ENCODE measurements around the gene VN1R4.
"Not testable (repeated sequence)": the region's sequence is repeated elsewhere in the genome, so short reads cannot be mapped to it uniquely, and the experiment has no call there.

VN1R4 gene, protein sequence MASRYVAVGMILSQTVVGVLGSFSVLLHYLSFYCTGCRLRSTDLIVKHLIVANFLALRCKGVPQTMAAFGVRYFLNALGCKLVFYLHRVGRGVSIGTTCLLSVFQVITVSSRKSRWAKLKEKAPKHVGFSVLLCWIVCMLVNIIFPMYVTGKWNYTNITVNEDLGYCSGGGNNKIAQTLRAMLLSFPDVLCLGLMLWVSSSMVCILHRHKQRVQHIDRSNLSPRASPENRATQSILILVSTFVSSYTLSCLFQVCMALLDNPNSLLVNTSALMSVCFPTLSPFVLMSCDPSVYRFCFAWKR

DNA sequence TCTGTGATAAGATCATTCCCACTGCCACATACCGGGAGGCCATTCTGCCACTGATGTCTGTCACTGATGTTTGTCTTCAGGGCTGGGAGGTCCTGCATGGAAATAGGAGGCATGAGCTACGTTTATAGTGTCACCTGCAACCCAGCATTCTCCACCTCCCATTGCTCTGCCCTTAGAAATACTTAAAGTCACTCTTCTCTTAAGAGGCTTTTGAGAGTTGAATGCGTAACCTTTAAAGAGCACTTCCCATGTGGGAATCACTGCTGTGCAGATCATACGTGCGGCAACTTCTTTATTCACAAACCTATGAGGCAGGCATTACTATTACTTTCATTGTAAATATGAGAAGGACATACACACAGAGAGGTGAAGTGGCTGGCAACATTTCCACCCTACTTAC, at the start of gene VN1R4:
TSS of gene VN1R4 (minus strand) at position 101 of the 400 bp plus-strand sequence. CDS start at position 43, 58 bp downstream.
- DNase-seq (ENCODE audit: extremely low read depth in 1 of 2, low read depth in 1 of 2): not testable (repeated sequence)

- no peak for DNase-seq (ENCODE audit: extremely low read depth in 1 of 2, low read depth in 1 of 2)
Measured at GRCh38 chr19:53311897-53312296, 44.4 kb upstream of the VN1R4 start.

- DNase-seq (ENCODE audit: extremely low read depth in 1 of 2, low read depth in 1 of 2): no peak
Measured at GRCh38 chr19:53311044-53311443, 43.5 kb upstream of the VN1R4 start.

DNA sequence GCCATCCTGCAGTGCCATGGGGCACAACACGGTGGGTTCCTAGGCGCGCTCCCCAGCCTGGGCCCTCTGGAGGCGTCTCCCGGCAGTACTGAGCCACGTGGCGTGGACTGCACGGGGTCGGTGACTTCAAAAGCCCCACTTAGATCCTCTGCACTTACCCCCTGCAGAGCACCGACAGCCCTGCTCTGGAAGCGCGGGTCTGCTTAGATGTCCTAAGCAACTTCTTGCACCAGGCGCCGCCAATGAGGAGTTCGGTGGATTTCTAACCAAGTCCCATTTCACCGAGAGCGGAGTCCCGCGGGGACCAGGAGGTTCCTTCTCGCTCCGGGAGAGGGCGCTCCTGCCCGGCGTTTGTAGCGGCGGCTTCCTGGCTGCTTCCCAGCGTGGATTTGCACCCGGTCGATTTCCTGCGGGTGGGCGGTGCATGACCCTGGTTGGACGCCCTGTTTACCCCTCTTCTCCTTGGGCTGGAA, 40.9 kb upstream of the VN1R4 start:
- no peak for DNase-seq (ENCODE audit: extremely low read depth in 1 of 2, low read depth in 1 of 2)

GRCh38 chr19:53301341-53301740, 33.8 kb upstream of the VN1R4 start:
- not testable (repeated sequence) for DNase-seq (ENCODE audit: extremely low read depth in 1 of 2, low read depth in 1 of 2)

GRCh38 chr19:53294786-53295441, 27.4 kb upstream of the VN1R4 start:
- DNase-seq (ENCODE audit: extremely low read depth in 1 of 2, low read depth in 1 of 2): no peak

DNA sequence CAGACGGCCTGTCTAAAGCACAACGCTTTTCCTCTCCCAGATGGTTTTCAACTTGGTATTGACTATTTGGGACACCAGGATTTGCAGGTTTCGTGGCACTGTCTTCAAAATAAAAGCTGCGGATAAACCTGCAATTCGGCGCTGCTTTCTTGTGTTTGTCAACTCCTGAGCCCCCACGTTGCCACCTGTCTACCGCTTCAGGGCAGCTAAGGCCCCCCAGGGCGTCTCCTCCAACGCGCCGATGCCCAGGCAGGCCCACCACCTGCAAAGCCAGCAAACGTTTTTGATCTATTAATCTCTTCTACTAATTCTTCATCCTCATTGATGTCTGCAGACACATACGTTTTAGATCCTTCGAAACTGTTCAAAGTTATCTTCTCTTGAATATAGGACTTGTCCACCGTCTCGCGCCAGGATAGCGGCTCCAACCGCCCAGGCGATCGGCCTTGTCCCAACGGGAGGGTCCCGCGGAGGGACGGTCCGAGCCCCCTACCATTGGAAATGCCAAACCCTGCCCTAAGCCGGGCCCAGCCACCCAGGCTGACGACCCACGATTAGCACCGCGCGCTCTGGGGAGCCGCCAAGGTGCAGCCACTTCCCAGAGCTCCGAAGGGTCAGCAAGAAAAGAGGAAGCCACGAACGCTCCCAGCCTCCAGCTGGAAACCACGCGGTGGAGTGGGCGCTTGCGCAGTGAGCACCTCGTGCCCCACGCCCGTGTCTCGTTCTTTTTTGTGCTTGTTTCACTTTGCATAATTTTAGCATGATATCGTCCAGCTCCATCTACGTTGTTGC, 23.4 kb upstream of the VN1R4 start:
- DNase-seq (ENCODE audit: extremely low read depth in 1 of 2, low read depth in 1 of 2): no peak

DNA sequence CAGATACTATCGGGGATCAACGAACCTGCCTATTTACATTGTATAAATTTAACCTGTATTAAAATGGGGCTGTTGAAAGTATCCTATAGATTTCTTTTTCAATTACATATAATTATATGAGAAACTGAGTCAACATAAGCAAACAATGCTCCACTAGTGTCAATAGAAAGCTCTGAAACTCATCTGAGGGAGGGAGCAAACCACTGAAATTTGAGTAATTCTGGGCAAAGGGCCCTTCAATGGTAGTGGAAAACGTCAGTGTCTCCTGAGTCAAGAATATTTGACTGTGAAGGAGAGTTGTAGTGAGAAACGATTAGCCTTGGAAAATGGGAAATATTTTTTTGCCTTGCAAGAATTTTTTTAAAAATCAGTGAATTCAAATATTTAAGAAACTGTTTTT, 17.6 kb upstream of the VN1R4 start:
- DNase-seq (ENCODE audit: extremely low read depth in 1 of 2, low read depth in 1 of 2): no peak

DNA sequence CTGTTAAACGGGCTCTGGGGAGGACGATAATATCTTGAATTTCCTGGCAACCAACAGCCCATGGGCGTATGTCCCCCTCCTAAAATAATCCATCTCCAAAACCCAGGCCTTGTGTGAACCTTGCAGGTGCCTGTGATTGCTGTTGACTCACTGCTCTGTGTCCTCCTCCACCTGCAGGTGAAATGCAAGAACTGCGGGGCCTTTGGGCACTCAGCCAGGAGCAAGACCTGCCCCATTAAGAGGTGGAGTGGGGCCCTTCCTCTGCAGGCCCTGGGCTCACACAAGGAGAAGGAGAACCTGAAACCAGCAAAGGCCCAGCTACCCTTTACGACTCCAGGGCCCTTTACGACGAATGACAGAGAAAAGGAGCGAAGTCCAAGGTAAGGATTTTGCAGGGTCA, 14.4 kb upstream of the VN1R4 start:
- DNase-seq (ENCODE audit: extremely low read depth in 1 of 2, low read depth in 1 of 2): not testable (repeated sequence)

GRCh38 chr19:53275480-53275879, 8.0 kb upstream of the VN1R4 start:
- no peak for DNase-seq (ENCODE audit: extremely low read depth in 1 of 2, low read depth in 1 of 2)

- DNase-seq (ENCODE audit: extremely low read depth in 1 of 2, low read depth in 1 of 2): no peak
Measured at GRCh38 chr19:53272044-53272443, 4.5 kb upstream of the VN1R4 start.

DNA sequence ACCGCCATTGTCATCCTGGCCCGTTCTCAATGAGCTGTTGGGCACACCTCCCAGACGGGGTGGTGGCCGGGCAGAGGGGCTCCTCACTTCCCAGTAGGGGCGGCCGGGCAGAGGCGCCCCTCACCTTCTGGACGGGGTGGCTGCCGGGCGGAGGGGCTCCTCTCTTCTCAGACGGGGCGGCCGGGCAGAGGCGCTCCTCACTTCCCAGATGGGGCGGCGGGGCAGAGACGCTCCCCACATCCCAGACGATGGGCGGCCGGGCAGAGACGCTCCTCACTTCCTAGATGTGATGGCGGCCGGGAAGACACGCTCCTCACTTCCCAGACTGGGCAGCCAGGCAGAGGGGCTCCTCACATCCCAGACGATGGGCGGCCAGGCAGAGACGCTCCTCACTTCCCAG, 2.3 kb upstream of the VN1R4 start:
- not testable (repeated sequence) for DNase-seq (ENCODE audit: extremely low read depth in 1 of 2, low read depth in 1 of 2)

GRCh38 chr19:53257715-53258342, 9.7 kb downstream of the VN1R4 start, which contains the start of gene VN1R2:
VN1R2 (plus strand) TSS chr19:53258292; CDS start chr19:53258376, 84 bp downstream.
- DNase-seq (ENCODE audit: extremely low read depth in 1 of 2, low read depth in 1 of 2): not testable (repeated sequence)

DNA sequence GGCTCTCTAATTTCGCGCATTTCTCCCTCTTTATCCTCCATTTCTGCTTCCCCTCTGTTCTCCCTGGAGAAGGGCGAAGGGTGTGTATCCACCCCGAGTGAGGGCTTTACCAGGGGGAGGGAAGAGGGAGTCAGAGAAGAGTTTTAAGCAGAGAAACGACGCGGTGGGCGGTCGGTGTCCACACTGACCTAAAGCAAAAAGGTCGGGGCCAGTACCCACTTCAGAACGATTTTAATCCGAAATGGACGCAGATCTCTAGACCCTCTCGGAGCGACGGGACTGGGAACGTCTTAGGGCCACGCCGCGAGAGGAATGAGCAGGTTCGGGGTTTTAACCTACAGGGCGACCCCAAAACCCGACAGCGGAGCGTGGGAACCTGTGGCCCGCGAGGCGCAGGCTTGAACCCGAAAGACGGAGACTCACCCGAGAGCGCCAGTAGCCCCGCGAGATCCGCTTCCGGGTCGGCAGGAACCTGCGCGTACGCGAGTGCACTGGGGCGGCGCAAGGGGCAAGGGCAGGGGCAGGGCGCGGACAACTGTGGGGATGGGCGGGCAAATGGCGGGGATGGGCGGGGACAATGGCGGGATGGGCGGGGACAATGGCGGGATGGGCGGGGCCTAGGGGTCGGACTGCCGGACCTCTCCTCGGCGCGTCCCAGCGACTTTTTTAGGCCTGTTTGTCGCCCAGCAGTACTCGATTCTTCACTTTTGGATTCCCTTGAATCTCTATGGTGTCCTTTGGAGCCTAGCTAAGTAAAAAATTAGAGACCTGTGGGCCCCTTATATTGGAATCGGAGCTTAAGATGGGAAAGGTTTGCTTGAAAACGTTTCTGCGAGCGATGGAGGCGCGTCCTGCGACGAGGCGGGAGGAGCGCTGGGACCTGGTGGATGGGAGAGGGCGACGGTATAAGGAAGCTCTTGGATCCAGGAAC, 12.8 kb downstream of the VN1R4 start, which contains the start of gene ZNF677:
TSS of gene ZNF677 (minus strand) at position 463 of the 931 bp plus-strand sequence. CDS start 3,323 bp downstream, outside the sequence.
- DNase-seq (ENCODE audit: extremely low read depth in 1 of 2, low read depth in 1 of 2): peak; percentile 64 to 65

GRCh38 chr19:53246498-53246897, 21.0 kb downstream of the VN1R4 start:
- no peak for DNase-seq (ENCODE audit: extremely low read depth in 1 of 2, low read depth in 1 of 2)

- no peak for DNase-seq (ENCODE audit: extremely low read depth in 1 of 2, low read depth in 1 of 2)
Measured at GRCh38 chr19:53237114-53237777, 30.3 kb downstream of the VN1R4 start.

- no peak for DNase-seq (ENCODE audit: extremely low read depth in 1 of 2, low read depth in 1 of 2)
Measured at GRCh38 chr19:53224606-53225005, 42.9 kb downstream of the VN1R4 start.

- DNase-seq (ENCODE audit: extremely low read depth in 1 of 2, low read depth in 1 of 2): not testable (repeated sequence)
Measured at GRCh38 chr19:53222716-53223115, 44.8 kb downstream of the VN1R4 start.

All from activated CD8-positive, alpha-beta memory T cell treated with anti-CD3 and anti-CD28 coated beads for 1 hour (primary cell).